Thyroid gland (tissue), 4 donors: ENCODE results near the gene RIMBP2.

ENCODE experiments used
- POLR2A ChIP-seq, 2 donors: fragments of 450-650 bp; IDR thresholded peaks; one replicate each; pipeline ENCODE4 v1.6.1; 2017; ENCODE audit warnings: antibody characterized with exemption in 2 of 2, mild to moderate bottlenecking in 2 of 2, moderate library complexity in 1 of 2
- TF ChIP-seq, protein P1 (sequence below), 6 experiments: fragments of 200-600 bp in 3 of 6; fragments of 450-650 bp in 3 of 6; sonication (generic) in 3 of 6; IDR thresholded peaks; one replicate each; pipeline ENCODE4 v1.5.1; 2016 to 2019; ENCODE audit warnings: antibody characterized with exemption in 6 of 6, mild to moderate bottlenecking in 2 of 6, inconsistent platforms in 1 of 6, moderate library complexity in 1 of 6

DNA sequence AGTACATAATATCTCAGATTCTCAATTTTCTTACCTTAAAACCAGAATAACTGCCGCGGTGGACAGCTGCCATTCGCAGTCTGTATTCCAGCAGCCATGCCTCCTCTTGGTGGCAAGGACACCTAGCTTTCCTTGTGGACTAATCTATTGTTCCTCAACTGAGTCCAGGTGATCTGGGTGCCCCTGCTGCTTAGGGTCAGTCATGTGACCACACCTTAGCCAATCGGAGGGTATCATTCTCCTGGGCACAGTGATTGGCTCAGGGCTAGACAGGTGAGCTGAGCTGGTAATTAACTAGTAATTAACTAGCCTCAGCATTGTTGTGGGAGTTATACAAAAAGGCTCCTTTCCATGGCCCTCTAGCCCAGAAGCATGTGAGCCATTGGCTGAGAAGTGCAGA is 55.0 kb downstream of the RIMBP2 start:
- TF ChIP-seq POLR2A (IDR thresholded peaks at IDR 0.05), result no peak
- TF ChIP-seq, protein P1, sequence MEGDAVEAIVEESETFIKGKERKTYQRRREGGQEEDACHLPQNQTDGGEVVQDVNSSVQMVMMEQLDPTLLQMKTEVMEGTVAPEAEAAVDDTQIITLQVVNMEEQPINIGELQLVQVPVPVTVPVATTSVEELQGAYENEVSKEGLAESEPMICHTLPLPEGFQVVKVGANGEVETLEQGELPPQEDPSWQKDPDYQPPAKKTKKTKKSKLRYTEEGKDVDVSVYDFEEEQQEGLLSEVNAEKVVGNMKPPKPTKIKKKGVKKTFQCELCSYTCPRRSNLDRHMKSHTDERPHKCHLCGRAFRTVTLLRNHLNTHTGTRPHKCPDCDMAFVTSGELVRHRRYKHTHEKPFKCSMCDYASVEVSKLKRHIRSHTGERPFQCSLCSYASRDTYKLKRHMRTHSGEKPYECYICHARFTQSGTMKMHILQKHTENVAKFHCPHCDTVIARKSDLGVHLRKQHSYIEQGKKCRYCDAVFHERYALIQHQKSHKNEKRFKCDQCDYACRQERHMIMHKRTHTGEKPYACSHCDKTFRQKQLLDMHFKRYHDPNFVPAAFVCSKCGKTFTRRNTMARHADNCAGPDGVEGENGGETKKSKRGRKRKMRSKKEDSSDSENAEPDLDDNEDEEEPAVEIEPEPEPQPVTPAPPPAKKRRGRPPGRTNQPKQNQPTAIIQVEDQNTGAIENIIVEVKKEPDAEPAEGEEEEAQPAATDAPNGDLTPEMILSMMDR (IDR thresholded peaks at IDR 0.05), result no peak
